Peyer's patch (tissue), 4 donors: ENCODE measurements around the gene WHRN.

Experiments used
- CTCF ChIP-seq, 6 experiments: fragments of 450-650 bp in 4 of 6; fragments of 200-600 bp in 2 of 6; sonication (generic) in 1 of 6; IDR thresholded peaks; one replicate each; pipeline ENCODE4 v1.5.1; 2017 to 2019; ENCODE audit warnings: antibody characterized with exemption in 6 of 6, mild to moderate bottlenecking in 3 of 6, moderate library complexity in 1 of 6
- POLR2A ChIP-seq, 2 donors: fragments of 450-650 bp; IDR thresholded peaks; one replicate each; pipeline ENCODE4 v1.5.1; 2017; ENCODE audit warnings: antibody characterized with exemption in 2 of 2, mild to moderate bottlenecking in 2 of 2, moderate library complexity in 2 of 2

- TF ChIP-seq CTCF (IDR thresholded peaks at IDR 0.05): no peak
- no peak for TF ChIP-seq POLR2A (IDR thresholded peaks at IDR 0.05)
Observed at GRCh38 chr9:114365194-114365593, 140.1 kb downstream of the WHRN start.
